ENCODE data around the gene PDX1.
"Not testable (repeated sequence)": the region's sequence is repeated elsewhere in the genome, so short reads cannot be mapped to it uniquely, and the experiment has no call there.

DNA sequence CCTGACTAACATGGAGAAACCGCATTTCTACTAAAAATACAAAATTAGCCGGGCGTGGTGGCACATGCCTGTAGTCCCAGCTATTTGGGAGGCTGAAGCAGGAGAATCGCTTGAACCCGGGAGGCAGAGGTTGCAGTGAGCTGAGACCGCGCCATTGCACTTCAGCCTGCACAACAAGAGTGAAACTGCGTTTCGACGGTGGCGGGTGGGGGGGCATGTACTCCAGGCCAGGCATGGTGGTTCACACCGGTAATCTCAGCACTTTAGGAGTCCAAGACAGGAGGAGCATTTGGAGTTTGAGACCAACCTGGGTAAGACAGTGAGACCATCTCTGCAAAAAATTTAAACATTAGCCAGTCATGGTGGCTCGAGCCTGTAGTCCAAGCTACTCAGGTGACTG is 44.4 kb downstream of the PDX1 start:
- not testable (repeated sequence) for TF ChIP-seq ESRRA (CRISPR knock-in tag; IDR thresholded peaks at IDR 0.05; ENCODE audit: borderline replicate concordance); JUN (CRISPR knock-in tag; IDR thresholded peaks at IDR 0.05); ATF1 (CRISPR knock-in tag; IDR thresholded peaks at IDR 0.05); CBFB (CRISPR knock-in tag; IDR thresholded peaks at IDR 0.05; ENCODE audit: low read depth); NR1H2 (CRISPR knock-in tag; IDR thresholded peaks at IDR 0.05); ZNF423 (CRISPR knock-in tag; IDR thresholded peaks at IDR 0.05)
- TF ChIP-seq, protein P1, sequence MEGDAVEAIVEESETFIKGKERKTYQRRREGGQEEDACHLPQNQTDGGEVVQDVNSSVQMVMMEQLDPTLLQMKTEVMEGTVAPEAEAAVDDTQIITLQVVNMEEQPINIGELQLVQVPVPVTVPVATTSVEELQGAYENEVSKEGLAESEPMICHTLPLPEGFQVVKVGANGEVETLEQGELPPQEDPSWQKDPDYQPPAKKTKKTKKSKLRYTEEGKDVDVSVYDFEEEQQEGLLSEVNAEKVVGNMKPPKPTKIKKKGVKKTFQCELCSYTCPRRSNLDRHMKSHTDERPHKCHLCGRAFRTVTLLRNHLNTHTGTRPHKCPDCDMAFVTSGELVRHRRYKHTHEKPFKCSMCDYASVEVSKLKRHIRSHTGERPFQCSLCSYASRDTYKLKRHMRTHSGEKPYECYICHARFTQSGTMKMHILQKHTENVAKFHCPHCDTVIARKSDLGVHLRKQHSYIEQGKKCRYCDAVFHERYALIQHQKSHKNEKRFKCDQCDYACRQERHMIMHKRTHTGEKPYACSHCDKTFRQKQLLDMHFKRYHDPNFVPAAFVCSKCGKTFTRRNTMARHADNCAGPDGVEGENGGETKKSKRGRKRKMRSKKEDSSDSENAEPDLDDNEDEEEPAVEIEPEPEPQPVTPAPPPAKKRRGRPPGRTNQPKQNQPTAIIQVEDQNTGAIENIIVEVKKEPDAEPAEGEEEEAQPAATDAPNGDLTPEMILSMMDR (IDR thresholded peaks at IDR 0.05), result not testable (repeated sequence)

Measured in WTC11 (cell line).